Glutamatergic neuron (in vitro differentiated cells): ENCODE measurements around the gene ITPK1. TPM values are rescaled to one million over a fixed set of nuclear protein-coding genes. Genes with fewer than 3 reads are reported as not detected.
A peak's percentile ranks its signal among the peaks of the same experiment; 100 is the strongest.

Experiments
- DNase-seq: peaks from one replicate; pipeline ENCODE4 v3.0.0; 2022
- H3K27ac Mint-ChIP-seq: one replicate; pipeline ENCODE4 v1.8.0; 2020; ENCODE audit warnings: mild to moderate bottlenecking, mixed read lengths, inconsistent platforms; ENCODE audit not compliant: unreplicated experiment
- H3K27me3 Mint-ChIP-seq: one replicate; pipeline ENCODE4 v1.8.0; 2020; ENCODE audit warnings: mild to moderate bottlenecking, moderate library complexity, mixed read lengths, inconsistent platforms; ENCODE audit not compliant: unreplicated experiment
- H3K36me3 Mint-ChIP-seq: one replicate; pipeline ENCODE4 v1.8.0; 2020; ENCODE audit warnings: mild to moderate bottlenecking, mixed read lengths, inconsistent platforms; ENCODE audit not compliant: unreplicated experiment
- H3K4me1 Mint-ChIP-seq: one replicate; pipeline ENCODE4 v1.8.0; 2020; ENCODE audit warnings: mild to moderate bottlenecking, low read depth, mixed read lengths, inconsistent platforms; ENCODE audit not compliant: unreplicated experiment
- H3K4me3 Mint-ChIP-seq: one replicate; pipeline ENCODE4 v1.8.0; 2020; ENCODE audit warnings: mild to moderate bottlenecking, mixed read lengths, inconsistent platforms; ENCODE audit not compliant: unreplicated experiment
- H3K9me3 Mint-ChIP-seq: one replicate; pipeline ENCODE4 v1.8.0; 2020; ENCODE audit warnings: mild to moderate bottlenecking, moderate library complexity, mixed read lengths, inconsistent platforms; ENCODE audit not compliant: unreplicated experiment
- total RNA-seq: library from RNA; stranded (reverse); fragmentation: NEBNext Ultra II Directional; extraction: Animal tissue kit (Norgen Biotek cat#: 25700); gene quantifications from one replicate; pipeline ENCODE4 v1.2.1, GENCODE V29; 2021; ENCODE audit not compliant: unreplicated experiment
- TF ChIP-seq, protein P1 (sequence below): fragments of 200-600 bp; sonication (generic); IDR thresholded peaks from one replicate; pipeline ENCODE4 v1.5.0; 2021; ENCODE audit not compliant: partially characterized antibody, unreplicated experiment

ITPK1 gene
- total RNA-seq, 1 donor from 2014 or later: 132 TPM

DNA sequence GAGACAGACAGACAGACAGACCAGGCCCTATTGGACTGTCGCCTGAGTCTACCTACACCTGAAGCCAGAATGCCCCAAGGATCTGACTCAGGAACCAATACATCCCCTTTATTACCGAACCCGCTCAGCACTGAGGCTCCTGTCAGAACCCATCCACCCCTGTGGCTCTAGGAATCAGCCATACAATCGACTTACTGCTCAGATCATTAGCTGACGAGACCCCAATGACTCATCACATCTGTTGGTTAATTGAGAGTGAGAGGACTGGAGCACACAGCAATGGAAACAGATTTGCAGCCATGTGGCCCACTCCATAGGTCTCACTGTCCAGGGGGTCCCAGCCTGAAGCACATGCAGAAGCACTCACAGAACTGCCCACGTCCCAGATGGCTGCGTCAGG, 15.2 kb downstream of the ITPK1 start:
- Mint-ChIP-seq H3K4me3 (peak overlapping the region; percentile 34), H3K4me1 (peaks cover 27% of the 10 kb centered on the region), H3K27me3 (peaks cover 5% of the 10 kb centered on the region), H3K9me3 (peaks cover 11% of the 10 kb centered on the region), H3K36me3 (peaks cover 4% of the 10 kb centered on the region), H3K27ac (peak overlapping the region; percentile 93)
- TF ChIP-seq, protein P1, sequence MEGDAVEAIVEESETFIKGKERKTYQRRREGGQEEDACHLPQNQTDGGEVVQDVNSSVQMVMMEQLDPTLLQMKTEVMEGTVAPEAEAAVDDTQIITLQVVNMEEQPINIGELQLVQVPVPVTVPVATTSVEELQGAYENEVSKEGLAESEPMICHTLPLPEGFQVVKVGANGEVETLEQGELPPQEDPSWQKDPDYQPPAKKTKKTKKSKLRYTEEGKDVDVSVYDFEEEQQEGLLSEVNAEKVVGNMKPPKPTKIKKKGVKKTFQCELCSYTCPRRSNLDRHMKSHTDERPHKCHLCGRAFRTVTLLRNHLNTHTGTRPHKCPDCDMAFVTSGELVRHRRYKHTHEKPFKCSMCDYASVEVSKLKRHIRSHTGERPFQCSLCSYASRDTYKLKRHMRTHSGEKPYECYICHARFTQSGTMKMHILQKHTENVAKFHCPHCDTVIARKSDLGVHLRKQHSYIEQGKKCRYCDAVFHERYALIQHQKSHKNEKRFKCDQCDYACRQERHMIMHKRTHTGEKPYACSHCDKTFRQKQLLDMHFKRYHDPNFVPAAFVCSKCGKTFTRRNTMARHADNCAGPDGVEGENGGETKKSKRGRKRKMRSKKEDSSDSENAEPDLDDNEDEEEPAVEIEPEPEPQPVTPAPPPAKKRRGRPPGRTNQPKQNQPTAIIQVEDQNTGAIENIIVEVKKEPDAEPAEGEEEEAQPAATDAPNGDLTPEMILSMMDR: no peak
- no peak for DNase-seq

DNA sequence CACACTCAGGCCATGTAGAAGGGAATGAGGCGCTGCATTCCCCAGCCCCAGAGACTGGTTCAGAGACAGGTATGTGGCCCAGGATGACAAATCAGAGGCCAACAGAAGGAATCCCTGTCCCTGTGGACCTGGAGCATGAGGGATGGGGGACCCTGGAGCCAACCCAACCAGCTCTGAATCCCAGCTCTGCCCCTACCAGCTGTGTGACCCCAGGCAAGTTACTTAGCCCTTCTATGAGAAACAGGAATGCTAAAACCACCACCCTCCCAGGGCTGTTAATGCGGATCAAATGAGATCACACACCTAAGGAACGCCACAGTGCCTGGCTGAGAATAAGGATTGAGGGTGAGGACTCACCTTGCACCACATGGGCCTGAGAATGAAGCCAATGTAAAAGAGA, 15.6 kb downstream of the ITPK1 start:
- Mint-ChIP-seq H3K27ac (peak overlapping the region; percentile 93), H3K9me3 (peaks cover 11% of the 10 kb centered on the region), H3K4me1 (peaks cover 26% of the 10 kb centered on the region), H3K27me3 (peaks cover 5% of the 10 kb centered on the region), H3K36me3 (peaks cover 4% of the 10 kb centered on the region), H3K4me3 (peak overlapping the region; percentile 30)
- TF ChIP-seq, protein P1: no peak
- no peak for DNase-seq

DNA sequence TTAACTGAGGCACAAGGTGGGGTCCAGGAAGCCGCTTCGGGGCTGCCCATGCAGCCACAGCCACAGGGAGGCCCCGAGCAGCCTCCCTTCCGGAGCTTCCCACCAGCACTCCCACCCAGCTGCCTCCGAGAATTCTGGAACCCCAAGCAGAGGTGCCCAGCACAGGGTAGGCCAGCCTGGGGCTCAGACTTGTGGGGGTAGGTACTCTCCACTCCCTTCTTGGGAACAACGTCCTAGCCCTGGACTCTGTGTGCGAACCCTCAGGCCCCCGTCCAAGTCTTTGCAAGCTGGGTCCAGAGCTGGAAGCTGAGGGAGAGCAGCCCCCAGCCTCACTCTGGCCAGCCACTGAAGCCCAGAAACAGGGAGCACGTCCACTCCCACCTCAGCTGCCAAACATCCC, 16.1 kb downstream of the ITPK1 start:
- peaks cover 5% of the 10 kb centered on the region for H3K27me3 Mint-ChIP-seq
- peak overlapping the region; percentile 93 for H3K27ac Mint-ChIP-seq
- TF ChIP-seq, protein P1: no peak
- H3K9me3 Mint-ChIP-seq: peaks cover 15% of the 10 kb centered on the region
- peaks cover 26% of the 10 kb centered on the region for H3K4me1 Mint-ChIP-seq
- DNase-seq: no peak
- no peak overlapping the region for H3K4me3 Mint-ChIP-seq
- H3K36me3 Mint-ChIP-seq: peaks cover 4% of the 10 kb centered on the region

DNA sequence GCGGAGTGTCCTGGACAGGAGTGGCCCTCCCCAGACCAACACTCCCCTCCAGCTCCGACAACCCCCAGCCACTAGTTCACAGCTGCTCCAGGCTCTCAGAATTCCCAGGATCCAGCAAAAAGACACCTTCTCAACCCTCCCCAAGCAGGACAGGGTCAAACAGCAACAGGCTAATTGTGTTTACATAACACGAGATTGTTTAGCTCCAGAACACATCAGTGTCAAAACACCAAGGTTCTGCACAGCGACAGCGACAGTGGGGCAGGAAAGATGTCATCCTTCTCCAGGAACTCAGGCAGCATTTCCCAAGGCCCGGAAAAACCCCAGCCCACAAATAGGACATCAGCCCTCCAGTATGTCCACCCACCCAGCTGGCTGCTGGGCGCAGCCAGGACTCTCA, 16.5 kb downstream of the ITPK1 start:
- Mint-ChIP-seq H3K27me3 (peaks cover 5% of the 10 kb centered on the region), H3K27ac (peak overlapping the region; percentile 38), H3K36me3 (peaks cover 4% of the 10 kb centered on the region), H3K9me3 (peaks cover 15% of the 10 kb centered on the region), H3K4me3 (no peak overlapping the region), H3K4me1 (peaks cover 27% of the 10 kb centered on the region)
- DNase-seq: no peak
- TF ChIP-seq, protein P1: no peak

DNA sequence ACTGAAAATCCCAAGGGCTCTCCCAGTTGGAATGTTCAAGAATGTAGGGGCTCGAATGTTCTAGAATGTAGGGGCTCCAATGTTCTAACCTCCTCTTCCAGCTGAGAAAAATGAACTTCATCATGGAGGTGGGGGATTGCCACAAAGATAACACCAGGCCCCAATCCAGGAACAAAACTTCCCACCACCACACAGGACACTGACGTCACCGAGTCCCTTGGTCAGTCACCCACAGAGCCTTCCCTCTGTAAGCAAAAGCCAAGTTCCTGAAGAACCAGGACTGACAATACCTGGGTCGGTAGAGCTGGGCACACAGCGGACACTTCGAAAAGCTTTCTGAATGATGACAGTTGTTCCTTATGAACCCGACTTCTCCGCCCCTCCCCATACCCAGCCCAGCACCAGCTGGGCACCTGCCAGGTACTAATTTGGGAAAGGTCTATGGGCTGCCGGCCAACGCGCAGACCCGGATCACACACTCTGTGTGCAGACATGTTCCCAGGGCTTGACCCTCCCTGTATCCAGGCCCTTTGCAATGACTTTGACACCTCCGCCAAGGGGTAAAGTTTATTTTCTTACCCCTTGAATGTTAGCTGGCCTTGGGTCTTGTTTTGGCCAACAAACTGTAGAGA, 18.9 kb downstream of the ITPK1 start:
- H3K27me3 Mint-ChIP-seq: peaks cover 5% of the 10 kb centered on the region
- H3K27ac Mint-ChIP-seq: no peak overlapping the region
- peaks cover 4% of the 10 kb centered on the region for H3K36me3 Mint-ChIP-seq

More for the DNA sequence above, 18.9 kb downstream of the ITPK1 start:
- Mint-ChIP-seq H3K4me1 (peaks cover 33% of the 10 kb centered on the region), H3K4me3 (no peak overlapping the region), H3K9me3 (peaks cover 16% of the 10 kb centered on the region)
- TF ChIP-seq, protein P1: no peak
- no peak for DNase-seq
